ENCODE results near the gene RBM33. TPM values are rescaled to one million over a fixed set of nuclear protein-coding genes. Genes with fewer than 3 reads are reported as not detected.

RBM33 gene
- 16.7 and 39.7 TPM in 2 replicates for total RNA-seq

DNA sequence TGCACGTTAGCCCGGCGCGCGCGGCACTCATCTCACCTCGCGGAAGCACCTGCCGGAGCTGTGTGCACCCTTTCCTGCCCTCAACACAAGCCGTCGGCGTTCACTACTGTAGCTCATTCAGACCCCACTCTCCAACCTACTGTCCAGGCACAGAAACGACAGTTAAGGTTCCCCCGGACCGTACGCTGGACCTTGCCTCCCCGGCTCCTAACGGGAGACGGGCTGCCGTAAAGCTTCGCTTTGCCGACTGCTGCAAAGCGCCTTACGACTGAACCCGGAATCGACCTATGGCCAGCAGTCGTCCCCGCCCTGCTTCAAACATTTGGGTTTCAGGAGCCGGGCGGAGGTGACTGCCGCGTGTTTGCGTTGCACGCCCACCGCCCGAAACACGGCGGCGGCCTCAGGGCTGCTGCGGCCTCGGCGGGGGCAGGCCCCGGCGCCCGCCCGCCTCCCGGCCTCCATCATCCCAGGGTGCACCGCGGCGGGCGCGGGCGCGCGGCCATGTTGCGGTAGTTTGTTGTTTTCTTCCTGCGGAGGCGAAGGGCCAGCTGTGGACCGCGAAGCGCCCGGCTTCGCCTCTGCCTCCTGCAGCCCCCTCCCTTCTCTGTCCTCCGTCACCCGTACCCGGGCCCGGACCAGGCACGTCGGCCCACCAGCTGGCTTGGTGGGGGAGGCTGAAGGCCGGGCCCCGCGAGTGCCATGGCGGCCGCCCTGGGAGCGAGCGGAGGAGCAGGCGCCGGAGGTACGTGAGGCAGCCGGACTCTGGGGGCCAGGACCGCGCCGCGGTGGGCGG lies at the start of gene RBM33:
TSS of gene RBM33 (plus strand) at position 484 of the 793 bp plus-strand sequence. CDS start at position 700, 216 bp downstream.

DNA sequence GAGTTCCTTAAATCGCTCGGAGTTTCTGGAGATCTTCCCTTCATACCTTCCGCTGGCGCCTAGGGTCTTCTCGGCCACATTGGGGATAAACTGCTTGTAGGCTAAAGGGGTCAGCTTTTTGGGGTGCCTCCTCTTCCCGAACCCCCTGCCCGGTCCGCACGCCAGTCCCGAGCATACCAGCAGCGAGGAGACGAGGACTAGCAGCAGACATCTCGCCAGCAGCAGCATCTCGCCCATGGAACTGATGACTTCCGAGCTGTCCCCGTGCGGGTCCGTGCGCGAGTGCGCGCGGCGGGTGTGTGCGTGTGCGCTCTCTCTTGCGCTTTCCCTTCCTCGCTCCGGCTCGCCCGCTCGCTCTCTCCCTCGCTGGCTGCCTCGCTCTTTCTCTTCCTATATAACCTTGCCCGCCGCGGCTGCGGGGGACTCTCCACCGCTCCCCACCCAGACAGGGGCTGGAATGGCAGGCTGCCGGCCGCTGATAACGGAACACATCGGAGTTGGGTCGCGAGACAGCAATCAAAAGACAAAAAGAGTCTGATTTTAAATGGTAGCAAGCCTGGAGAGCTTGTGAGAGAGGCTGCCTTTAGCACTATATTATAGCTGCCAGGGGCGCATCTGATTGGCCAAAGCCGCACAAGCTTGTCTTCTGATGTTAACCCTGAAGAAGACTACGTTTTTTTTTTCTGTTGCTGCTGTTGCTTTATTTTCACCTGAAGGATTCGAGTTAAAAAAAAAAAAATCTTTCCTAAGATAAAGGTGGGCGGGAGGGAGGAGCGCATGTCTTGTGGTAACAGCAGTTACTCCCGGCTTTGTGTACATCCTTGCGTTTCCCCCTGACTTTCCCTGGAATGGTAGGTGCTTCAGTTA lies 167.7 kb downstream of the RBM33 start, which contains the start of gene SHH:
TSS of gene SHH (minus strand) at position 569 of the 867 bp plus-strand sequence. CDS start at position 228, 341 bp downstream.

Other genes with a start within 250 kb of the RBM33 start
- gene EN2, start 186.5 kb upstream of the RBM33 start, total RNA-seq, result under 0.01 and 0.07 TPM in 2 replicates
- not detected in 2 replicates for gene CNPY1, start 98.1 kb upstream of the RBM33 start, total RNA-seq
- under 0.01 and 0.07 TPM in 2 replicates for gene SHH, start 167.8 kb downstream of the RBM33 start, total RNA-seq